Right cardiac atrium (tissue), 5 donors: ENCODE measurements around the gene CEP135. TPM values are rescaled to one million over a fixed set of nuclear protein-coding genes. Genes with fewer than 3 reads are reported as not detected.

Source experiments
- ATAC-seq, 2 donors: fragments of 200-7000 bp; cut with Tn5 transposase; one replicate each; pipeline versions ENCODE4 v1.8.0 to v1.9.1; 2020; ENCODE audit warnings: moderate library complexity in 2 of 2, mild to moderate bottlenecking in 1 of 2
- DNase-seq, 3 donors: peaks; one replicate each; pipeline ENCODE4 v3.0.0-alpha.2; 2020
- H3K27ac ChIP-seq: one replicate; pipeline ENCODE4 v1.5.1; 2013; ENCODE audit warnings: mild to moderate bottlenecking, low read length, control low read depth, moderate library complexity
- H3K27me3 ChIP-seq: one replicate; pipeline ENCODE4 v1.6.1; 2013; ENCODE audit not compliant: control insufficient read depth, insufficient read depth
- H3K4me1 ChIP-seq: one replicate; pipeline ENCODE4 v1.6.1; 2013; ENCODE audit warnings: low read length; ENCODE audit not compliant: control insufficient read depth, insufficient read depth
- H3K4me3 ChIP-seq: one replicate; pipeline ENCODE4 v1.5.1; 2013; ENCODE audit warnings: low read length, control low read depth
- H3K9me3 ChIP-seq: one replicate; pipeline ENCODE4 v1.6.1; 2013; ENCODE audit warnings: low read length; ENCODE audit not compliant: control insufficient read depth
- WGBS: extraction: QIAGEN DNeasy Blood & Tissue Kit; methylation state at CpG from one replicate; pipeline ENCODE4 v1.1.7; 2013; 5-methylcytosine and 5-hydroxymethylcytosine counted together
- intact Hi-C, 4 donors: fragments of 100-400 bp; cut with DNase I; formaldehyde crosslinking; loops; one replicate each; pipeline versions ENCODE4 v1.11.0 to v1.14.0; 2022 to 2023
- polyA plus RNA-seq: library from polyadenylated mRNA; stranded (reverse); fragments of 200-250 nt; gene quantifications from one replicate; pipeline ENCODE4 v1.2.3, GENCODE V29; 2013
- total RNA-seq, 4 donors: library from RNA; stranded (reverse); fragmentation: NEBNext Ultra II Directional; extraction: Animal tissue kit (Norgen Biotek cat#: 25700); gene quantifications; one replicate each; pipeline ENCODE4 v1.2.1, GENCODE V29; 2021
- donor health status: healthy with polysubstance abuse.
- donor health status: DM: no; HTN: yes; CAD: no.
- donor health status: DM: no; HTN: no; CAD: no.
- donor health status: DM: no; HTN: yes; CAD: no; lungs with severe emphysema.
- donor health status: DM: yes; HTN: yes; CAD: no.

The CEP135 gene
- total and polyA plus RNA-seq, 5 donors: 1.3 to 3.0 (median 2.5) TPM

DNA sequence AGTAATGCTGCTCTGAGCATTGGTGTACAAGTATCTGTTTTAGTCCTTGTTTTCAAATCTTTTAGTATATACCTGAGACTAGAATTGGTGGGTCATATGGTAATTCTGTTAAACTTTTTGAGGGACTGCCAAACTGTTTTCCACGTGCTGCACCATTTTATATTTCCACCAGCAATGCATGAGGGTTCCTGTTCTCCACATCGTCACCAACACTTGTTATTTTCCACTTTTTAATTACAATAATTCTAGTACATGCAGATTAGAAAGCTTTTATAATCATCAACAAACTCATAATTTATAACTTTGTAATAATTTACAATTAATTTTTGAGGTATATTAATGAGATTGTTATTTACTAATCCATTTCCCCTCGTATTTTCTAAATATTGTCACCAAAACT lies 79.4 kb downstream of the CEP135 start:
- DNase-seq: no peak
- Histone ChIP-seq H3K4me3 (no peak overlapping the region), H3K4me1 (no peaks in the 10 kb centered on the region), H3K27me3 (no peaks in the 10 kb centered on the region), H3K27ac (no peak overlapping the region), H3K9me3 (no peaks in the 10 kb centered on the region)
- intact Hi-C loops: no loop called here
- ATAC-seq: no peak
- 98% methylated on average over 3 of the region's 3 CpGs for WGBS

GRCh38 chr4:56038487-56039162 lies 89.9 kb downstream of the CEP135 start:
- Histone ChIP-seq H3K9me3 (no peaks in the 10 kb centered on the region), H3K4me1 (no peaks in the 10 kb centered on the region), H3K4me3 (no peak overlapping the region), H3K27me3 (no peaks in the 10 kb centered on the region), H3K27ac (no peak overlapping the region)
- ATAC-seq: no peak
- DNase-seq: no peak
- intact Hi-C loops: no loop called here
- 73% methylated on average over 8 of the region's 8 CpGs for WGBS

- no peaks in the 10 kb centered on the region for H3K4me1 ChIP-seq
- H3K4me3 ChIP-seq: no peak overlapping the region
- DNase-seq (no peak), ATAC-seq (no peak)
- H3K27ac ChIP-seq: no peak overlapping the region
- 62% methylated on average over 2 of the region's 2 CpGs for WGBS
- H3K9me3 ChIP-seq: no peaks in the 10 kb centered on the region
- H3K27me3 ChIP-seq: no peaks in the 10 kb centered on the region
- intact Hi-C loops: no loop called here
Observed at GRCh38 chr4:56040842-56041241, 92.1 kb downstream of the CEP135 start.

- Histone ChIP-seq H3K4me1 (no peaks in the 10 kb centered on the region), H3K27ac (no peak overlapping the region), H3K4me3 (no peak overlapping the region), H3K9me3 (no peaks in the 10 kb centered on the region), H3K27me3 (no peaks in the 10 kb centered on the region)
- ATAC-seq (no peak), DNase-seq (no peak)
- intact Hi-C loops: no loop called here
- WGBS: 81% methylated on average over 1 of the region's 1 CpG
Observed at GRCh38 chr4:56042225-56042624, 93.5 kb downstream of the CEP135 start.

DNA sequence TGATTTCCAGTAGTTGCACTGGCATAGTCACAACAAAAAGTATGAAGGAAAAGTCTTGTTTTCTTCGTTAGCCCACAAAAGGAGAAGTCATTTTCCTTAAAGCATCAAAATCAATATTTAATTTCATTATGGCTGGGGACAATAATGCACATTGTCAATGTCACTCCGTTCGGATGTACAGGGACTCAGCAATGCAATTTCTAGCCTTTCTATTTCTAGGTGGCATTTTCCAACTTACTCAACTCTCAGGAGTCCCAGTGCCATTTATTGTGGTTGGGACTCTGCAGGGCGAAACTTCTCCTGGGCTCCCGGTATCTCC lies 99.6 kb downstream of the CEP135 start:
- H3K27ac ChIP-seq: no peak overlapping the region
- peaks cover 3% of the 10 kb centered on the region for H3K27me3 ChIP-seq
- intact Hi-C loops: no loop called here
- 10% methylated on average over 5 of the region's 5 CpGs for WGBS
- peaks cover 3% of the 10 kb centered on the region for H3K4me1 ChIP-seq
- ATAC-seq (peak in 1 of 2 donors; percentile 14), DNase-seq (no peak)
- H3K4me3 ChIP-seq: peak overlapping the region; percentile 71
- H3K9me3 ChIP-seq: no peaks in the 10 kb centered on the region

- no peak overlapping the region for H3K27ac ChIP-seq
- ATAC-seq: peak; percentile 94 to 95
- peaks cover 3% of the 10 kb centered on the region for H3K27me3 ChIP-seq
- H3K9me3 ChIP-seq: no peaks in the 10 kb centered on the region
- peak overlapping the region; percentile 71 for H3K4me3 ChIP-seq
- intact Hi-C loops: no loop called here
- under 1% methylated on average over 80 of the region's 81 CpGs for WGBS
- DNase-seq: peak; percentile 45 to 85 (median 82)
- peaks cover 3% of the 10 kb centered on the region for H3K4me1 ChIP-seq
Observed at GRCh38 chr4:56048702-56049431, 100.1 kb downstream of the CEP135 start.

DNA sequence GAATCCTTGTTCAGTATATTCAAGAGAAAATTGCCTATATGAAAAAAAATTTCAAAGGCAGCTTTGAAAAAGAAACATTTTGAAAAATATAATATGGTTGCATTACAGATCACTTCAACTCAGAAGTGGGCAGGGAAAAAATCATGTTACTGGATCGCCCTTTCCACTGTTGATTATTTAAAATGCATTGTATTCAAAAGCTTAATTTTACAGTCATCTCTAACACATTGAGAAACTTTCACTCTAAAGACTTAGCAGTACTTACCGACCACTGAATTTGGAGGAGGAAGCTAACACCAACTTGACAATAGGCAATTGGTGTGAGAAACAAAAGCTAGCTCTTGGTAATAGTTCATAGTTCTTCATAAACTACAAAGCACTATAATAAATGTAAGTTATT lies 101.9 kb downstream of the CEP135 start:
- H3K27ac ChIP-seq: no peak overlapping the region
- H3K4me3 ChIP-seq: no peak overlapping the region
- WGBS: 51% methylated on average over 2 of the region's 2 CpGs
- peaks cover 3% of the 10 kb centered on the region for H3K27me3 ChIP-seq
- ATAC-seq (no peak), DNase-seq (no peak)
- H3K9me3 ChIP-seq: no peaks in the 10 kb centered on the region
- H3K4me1 ChIP-seq: peaks cover 3% of the 10 kb centered on the region
- intact Hi-C loops: no loop called here

DNA sequence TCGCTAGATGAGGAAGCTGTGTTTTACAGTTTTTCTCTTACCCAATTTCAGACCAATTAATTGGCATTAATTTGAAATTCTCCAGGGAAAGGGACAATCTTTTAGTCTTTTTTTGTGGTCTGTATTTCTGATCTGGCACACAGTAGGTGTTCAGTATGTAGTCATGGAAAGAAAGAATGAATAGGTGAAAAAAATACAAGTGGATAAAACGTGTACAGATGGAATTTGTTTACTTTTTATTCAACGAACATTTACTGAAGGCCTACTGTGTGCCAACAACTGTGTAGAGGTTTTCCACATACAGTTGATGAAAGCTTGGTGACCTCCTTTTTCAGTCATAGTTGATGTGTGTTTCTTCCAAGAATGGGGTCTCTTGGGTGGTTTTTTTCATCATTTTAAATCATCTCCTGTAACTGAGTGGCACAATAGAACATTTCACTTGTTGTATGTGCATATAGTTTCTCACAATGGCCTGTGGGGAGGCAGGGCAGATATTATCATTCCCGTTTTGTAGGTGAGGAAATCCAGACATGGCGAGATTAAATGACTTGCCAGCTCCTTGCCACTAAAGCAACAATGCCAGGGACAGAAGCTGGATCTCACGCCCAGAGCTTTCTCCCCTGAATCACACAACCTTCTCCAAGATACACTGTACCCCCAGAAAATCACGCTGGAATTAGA lies 102.4 kb downstream of the CEP135 start:
- Histone ChIP-seq H3K9me3 (no peaks in the 10 kb centered on the region), H3K4me1 (peaks cover 3% of the 10 kb centered on the region), H3K27ac (no peak overlapping the region), H3K4me3 (no peak overlapping the region), H3K27me3 (peaks cover 3% of the 10 kb centered on the region)
- intact Hi-C loops: no loop called here
- WGBS: 82% methylated on average over 7 of the region's 7 CpGs
- DNase-seq (no peak), ATAC-seq (no peak)

DNA sequence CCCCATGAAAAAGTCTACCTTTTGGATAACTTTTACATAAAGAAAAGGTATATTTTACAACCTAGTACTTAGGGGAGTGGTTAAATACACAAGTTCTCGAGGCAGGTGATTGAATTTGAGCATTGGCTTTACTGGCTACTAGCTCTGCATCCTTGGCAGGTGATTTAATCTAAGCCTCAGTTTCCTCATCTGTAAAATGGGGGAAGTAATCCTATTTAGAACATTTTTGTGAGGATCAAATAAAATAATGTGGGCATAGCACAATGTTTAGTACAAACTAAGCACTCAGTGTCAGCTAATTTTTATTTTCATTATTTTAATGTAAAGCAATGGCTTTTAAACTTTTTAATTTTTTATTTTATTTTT lies 102.9 kb downstream of the CEP135 start:
- intact Hi-C loops: no loop called here
- ATAC-seq: no peak
- WGBS: 96% methylated on average over 1 of the region's 1 CpG
- peaks cover 3% of the 10 kb centered on the region for H3K27me3 ChIP-seq
- DNase-seq: no peak
- H3K4me1 ChIP-seq: peaks cover 3% of the 10 kb centered on the region
- no peak overlapping the region for H3K4me3 ChIP-seq
- no peaks in the 10 kb centered on the region for H3K9me3 ChIP-seq
- H3K27ac ChIP-seq: no peak overlapping the region

GRCh38 chr4:56052481-56052880 lies 103.7 kb downstream of the CEP135 start:
- WGBS: 78% methylated on average over 1 of the region's 1 CpG
- H3K27me3 ChIP-seq: peaks cover 3% of the 10 kb centered on the region
- intact Hi-C loops: no loop called here

GRCh38 chr4:56052966-56053365 lies 104.2 kb downstream of the CEP135 start:
- WGBS: 89% methylated on average over 5 of the region's 5 CpGs
- intact Hi-C loops: no loop called here
- Histone ChIP-seq H3K27me3 (peaks cover 3% of the 10 kb centered on the region), H3K9me3 (no peaks in the 10 kb centered on the region), H3K27ac (no peak overlapping the region), H3K4me3 (no peak overlapping the region), H3K4me1 (peaks cover 3% of the 10 kb centered on the region)
- DNase-seq: no peak
- ATAC-seq: no peak

More at GRCh38 chr4:56052481-56052880, 103.7 kb downstream of the CEP135 start:
- Histone ChIP-seq H3K4me3 (no peak overlapping the region), H3K4me1 (peaks cover 3% of the 10 kb centered on the region), H3K27ac (no peak overlapping the region), H3K9me3 (no peaks in the 10 kb centered on the region)
- no peak for ATAC-seq
- DNase-seq: no peak
